GM12891 (cell line): ENCODE measurements around the gene USP4.

Experiments used
- PAX5 ChIP-seq: IDR thresholded peaks from 2 replicates; pipeline ENCODE4 v1.6.1; 2011; ENCODE audit warnings: low read length, moderate library complexity, mild to moderate bottlenecking; ENCODE audit not compliant: insufficient read depth, severe bottlenecking
- POLR2A ChIP-seq: IDR thresholded peaks from 2 replicates; pipeline ENCODE4 v1.6.1; 2011; ENCODE audit warnings: low read depth, low read length, control low read depth
- POLR2AphosphoS5 ChIP-seq: IDR thresholded peaks from 2 replicates; pipeline ENCODE4 v1.6.1; 2011; ENCODE audit warnings: low read depth, low read length, control low read depth
- TAF1 ChIP-seq: IDR thresholded peaks from 2 replicates; pipeline ENCODE4 v1.6.1; 2011; ENCODE audit warnings: low read depth, low read length, control low read depth

- no peak for TF ChIP-seq POLR2A
- no peak for TF ChIP-seq TAF1
- no peak for TF ChIP-seq POLR2AphosphoS5
- TF ChIP-seq PAX5: no peak
Measured at GRCh38 chr3:49351521-49352011, 11.7 kb upstream of the USP4 start.
